ENCODE results near the gene GAMT.

DNA sequence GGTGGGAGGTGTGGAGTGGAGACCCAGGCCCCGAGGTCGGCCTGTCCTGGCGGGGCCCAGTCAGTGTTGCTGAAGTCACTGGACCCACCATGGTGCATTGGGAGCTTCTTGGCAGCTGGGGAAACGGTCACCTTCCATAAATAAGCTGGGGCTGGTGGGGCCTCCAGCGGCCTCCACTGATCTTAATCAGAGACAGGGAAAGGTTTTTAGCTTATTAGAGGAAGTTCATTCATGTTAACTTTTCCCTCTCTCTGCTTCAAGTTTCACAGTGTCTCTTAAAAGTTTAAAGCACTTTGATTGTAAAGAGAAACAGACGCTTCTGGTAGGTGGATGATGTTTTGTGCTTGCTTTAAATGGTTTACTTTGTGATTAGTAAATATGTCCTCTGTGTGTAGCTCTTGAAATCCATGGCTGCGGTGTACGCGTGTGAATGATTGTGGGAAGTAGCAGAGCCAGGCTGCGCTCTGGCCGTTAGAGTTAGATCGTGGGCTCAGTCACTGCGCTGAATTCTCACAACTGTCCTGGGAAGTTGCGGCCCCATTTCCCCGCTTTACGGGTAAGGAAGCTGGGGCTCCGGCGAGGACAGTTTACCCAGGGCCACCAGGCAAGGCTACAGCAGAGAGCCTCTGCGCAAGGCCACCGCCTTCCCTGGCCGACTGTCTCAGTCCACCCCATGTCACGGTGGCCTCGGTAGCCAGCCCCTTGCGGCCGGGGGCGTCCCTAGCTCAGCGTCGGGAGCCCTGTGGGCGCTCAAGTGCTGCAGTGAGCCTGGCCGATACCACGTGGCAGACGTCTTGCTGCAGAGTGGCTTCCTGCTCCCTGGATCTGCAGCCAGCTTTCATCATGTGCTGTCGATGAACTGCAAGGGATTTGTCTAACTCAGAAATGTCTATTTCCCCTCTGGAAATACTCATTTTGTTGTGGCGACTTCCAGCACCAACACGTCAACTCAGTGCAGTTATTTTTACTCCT, 34.2 kb downstream of the GAMT start:
- TF ChIP-seq, protein P1, sequence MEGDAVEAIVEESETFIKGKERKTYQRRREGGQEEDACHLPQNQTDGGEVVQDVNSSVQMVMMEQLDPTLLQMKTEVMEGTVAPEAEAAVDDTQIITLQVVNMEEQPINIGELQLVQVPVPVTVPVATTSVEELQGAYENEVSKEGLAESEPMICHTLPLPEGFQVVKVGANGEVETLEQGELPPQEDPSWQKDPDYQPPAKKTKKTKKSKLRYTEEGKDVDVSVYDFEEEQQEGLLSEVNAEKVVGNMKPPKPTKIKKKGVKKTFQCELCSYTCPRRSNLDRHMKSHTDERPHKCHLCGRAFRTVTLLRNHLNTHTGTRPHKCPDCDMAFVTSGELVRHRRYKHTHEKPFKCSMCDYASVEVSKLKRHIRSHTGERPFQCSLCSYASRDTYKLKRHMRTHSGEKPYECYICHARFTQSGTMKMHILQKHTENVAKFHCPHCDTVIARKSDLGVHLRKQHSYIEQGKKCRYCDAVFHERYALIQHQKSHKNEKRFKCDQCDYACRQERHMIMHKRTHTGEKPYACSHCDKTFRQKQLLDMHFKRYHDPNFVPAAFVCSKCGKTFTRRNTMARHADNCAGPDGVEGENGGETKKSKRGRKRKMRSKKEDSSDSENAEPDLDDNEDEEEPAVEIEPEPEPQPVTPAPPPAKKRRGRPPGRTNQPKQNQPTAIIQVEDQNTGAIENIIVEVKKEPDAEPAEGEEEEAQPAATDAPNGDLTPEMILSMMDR (IDR thresholded peaks at IDR 0.05; ENCODE audit: borderline replicate concordance, extremely low read depth, low read length, poor library complexity, severe bottlenecking), result no peak
- no peak for TF ChIP-seq EZH2 (IDR thresholded peaks at IDR 0.05; ENCODE audit: borderline replicate concordance, low read depth, low read length, severe bottlenecking)
